HG03457 (cell line): Measurements from ENCODE around the gene GHRH.

Experiments used
- ATAC-seq: cut with Tn5 transposase; IDR thresholded peaks from one replicate; pipeline ENCODE4 v1.9.1; 2021; ENCODE audit warnings: moderate number of reproducible peaks; ENCODE audit not compliant: unreplicated experiment

Gene GHRH

DNA sequence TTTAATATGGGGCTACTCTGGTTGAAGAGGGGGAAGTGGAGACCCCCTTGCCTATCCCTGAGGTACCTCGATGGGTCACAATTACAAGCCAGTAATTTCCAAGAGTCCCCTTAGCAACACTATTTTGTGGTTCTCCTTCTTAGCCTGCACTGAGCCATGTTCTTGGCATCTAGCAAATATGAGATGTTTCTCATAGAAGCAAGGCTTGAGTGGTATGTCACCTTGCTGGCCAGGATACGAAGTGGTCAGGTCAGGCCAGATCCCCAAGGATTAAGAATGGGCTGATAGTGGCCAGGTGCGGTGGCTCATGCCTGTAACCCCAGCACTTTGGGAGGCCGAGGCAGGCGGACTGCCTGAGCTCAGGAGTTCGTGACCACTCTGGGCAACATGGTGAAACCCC, 2.1 kb upstream of the GHRH start:
- ATAC-seq = no peak

DNA sequence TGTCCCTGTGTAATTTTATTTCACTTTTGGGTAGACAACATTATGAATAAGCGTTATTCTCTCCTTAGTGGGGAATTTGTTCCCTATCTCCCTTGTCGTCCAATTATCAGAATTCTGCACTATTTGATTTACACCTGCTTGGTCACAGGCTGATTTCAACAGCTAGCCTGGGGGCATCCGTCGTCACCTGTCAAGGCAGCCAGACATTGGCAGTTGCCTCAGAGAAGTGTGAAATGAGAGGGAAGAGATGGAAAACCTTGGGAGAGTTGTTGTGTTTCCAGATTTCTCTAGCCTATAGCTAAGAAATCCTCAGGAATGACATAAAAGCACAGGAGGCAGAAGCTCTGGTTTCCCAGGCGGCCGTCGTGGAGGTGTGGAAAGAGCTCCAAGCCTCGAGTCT, 891 bp upstream of the GHRH start:
- no peak for ATAC-seq

DNA sequence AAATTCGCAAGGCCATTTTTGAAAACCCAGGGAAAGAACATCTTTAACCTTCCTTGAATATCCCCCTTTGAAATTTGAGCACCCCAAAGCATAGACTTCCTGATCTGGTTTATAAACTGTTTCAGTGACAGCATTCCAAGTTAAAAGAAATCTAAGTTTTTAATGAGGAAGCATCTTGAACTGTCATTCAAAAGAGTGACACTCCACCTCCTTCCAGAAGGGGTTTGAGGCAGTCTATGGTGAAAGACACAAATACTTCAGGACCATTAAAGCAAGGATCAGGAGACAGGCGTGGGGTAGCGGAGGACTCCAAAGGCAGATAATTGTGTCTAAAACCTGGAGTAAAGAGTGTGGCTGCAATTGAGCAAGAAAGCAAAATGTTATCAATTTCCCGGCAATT, 691 bp downstream of the GHRH start:
- no peak for ATAC-seq

DNA sequence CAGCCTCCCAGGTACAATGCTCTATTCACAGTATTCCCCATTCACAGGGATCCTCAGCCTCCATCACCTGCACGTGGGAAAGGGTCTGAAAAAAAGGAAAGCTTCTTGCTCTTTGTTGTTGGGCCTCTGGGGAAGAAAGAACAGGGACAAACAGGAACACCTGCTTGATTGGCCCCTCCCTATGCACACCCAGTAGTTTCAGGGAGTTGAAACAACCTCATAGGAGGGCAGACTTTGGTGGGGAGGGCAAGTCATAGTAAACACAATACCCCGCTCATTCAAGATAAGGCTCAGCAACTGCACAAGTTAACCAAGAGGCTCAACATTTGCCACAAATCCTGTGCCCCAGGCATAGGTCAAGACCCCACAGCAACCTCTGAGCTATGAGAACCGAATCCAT, 1.7 kb downstream of the GHRH start:
- no peak for ATAC-seq

DNA sequence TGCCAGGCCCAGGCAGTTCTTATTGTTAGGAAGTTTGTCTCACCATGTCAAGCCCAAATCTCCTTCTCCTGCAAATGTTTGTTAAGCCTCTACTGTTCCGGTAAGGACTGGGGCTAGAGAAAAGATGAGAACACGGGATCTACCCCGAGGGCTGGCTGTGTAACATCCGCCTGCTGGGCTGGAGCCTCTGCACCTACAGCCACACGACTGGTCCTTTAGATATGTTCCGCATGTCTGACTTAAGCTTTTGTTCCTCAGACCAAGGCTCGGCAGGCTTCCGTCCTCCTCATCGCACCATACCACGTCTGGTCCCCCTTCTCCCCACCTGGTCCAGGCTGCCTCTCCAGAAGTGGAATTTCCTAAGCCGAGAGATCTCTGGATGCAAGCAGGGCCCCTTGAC, 2.6 kb downstream of the GHRH start:
- no peak for ATAC-seq

DNA sequence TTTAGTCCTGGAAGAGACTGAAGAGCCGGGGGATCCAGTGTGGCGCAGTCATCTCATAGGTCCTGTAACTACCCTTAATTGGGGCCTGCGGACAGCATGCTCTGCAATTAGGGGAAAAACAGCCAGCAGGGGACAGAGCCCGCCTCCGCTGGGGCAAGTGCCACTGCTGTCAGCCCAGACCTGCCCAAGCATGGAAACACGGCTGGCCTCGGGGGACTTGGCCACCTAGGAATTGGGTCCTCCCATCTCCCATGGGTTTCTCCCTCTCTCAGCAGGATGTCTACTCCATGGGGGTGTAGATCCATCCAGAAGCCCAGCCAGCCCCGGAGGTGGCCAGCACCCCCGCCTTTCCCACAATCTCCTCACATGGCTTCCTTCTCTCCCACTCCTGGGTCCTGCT, 3.6 kb downstream of the GHRH start:
- ATAC-seq = no peak

DNA sequence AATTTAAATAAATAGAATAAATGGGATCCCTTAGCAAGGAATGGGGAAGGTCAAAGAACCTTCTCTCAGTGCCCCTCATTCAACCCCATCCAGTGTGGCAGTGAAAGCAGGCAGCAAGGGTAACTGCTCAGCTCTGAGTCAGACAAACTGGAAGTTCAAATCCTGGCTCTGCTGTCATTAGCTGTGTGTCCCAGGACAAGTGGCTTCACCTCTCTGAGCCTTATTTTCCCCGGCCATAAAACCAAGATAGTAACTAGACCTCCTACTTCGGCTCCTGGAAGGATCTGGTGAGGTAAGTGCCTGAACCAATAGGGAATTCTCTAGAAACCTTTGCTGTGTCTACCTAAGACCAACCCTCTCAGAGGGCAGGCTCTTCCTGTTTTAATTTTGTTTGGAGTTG, 4.1 kb downstream of the GHRH start:
- ATAC-seq = no peak

DNA sequence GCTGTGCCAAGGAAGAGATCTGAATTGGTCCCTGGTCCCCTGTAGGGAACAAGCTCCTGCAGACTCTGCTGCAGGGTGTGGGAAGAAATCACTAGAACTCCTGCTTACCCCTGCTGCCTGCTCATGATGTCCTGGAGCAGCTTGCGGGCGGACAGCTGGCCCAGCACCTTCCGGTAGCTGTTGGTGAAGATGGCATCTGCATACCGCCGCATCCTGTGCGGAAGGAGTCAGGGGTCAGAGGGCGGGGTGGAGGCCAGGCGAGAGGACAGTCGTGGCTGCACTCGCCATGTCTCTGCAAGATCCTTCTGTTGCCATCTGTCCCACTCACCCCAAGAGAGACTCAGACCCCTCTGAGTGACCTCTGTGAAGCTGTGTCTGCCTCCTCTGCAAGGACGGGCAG, 5.3 kb downstream of the GHRH start:
- no peak for ATAC-seq

DNA sequence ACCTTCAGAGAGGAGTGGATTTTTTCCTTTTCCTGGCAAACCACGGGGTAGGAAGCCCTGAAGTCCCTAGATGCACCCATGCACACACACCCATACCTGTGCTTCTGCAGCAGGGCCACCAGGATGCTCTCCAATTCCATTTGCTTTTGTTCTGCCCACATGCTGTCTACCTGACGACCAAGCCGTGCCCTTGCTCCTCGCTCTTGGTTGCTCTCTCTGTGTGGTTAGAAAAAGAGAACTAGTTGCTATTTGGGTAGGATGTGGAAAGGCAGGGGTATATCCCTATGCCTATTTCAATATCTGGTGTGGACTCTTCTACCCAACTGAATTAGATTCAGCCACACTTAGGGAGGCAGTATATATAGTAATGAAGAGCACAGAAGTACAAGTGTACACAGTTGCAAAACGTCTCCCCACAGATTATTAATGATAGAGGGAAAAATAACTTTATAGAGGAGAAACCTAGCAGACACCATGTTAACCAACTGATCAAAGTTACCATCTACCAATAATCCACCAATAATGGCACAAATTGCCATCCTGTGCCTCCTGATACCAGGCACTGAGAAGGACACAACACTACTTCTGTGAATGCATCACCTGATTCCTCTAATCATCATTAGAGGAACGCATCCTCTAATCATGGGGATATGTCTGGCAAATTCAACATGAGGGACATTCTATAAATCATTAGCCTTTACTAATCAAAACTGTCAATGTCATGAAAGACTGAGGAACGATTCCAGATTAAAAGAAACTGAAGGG, 7.3 kb downstream of the GHRH start:
- ATAC-seq = no peak

DNA sequence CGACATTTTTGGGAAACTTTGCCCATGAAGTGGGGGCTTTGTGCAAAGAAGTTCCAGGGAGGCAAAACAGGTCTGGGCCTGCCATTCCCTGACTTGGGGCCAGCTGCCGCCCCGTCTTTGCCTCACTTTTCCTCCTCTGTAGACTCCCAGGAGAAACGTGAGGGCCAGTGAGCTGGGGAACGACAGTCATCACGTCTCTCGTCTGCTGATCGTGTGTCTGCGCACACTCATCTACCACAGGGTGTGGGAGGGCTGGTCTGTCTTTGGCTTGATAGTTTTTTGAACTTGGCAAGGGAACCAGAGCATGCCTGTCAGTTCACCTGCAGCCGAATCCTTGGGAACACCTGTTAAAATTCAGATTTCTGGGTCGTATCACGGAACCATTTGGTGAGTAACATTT, 8.5 kb downstream of the GHRH start:
- ATAC-seq = no peak

DNA sequence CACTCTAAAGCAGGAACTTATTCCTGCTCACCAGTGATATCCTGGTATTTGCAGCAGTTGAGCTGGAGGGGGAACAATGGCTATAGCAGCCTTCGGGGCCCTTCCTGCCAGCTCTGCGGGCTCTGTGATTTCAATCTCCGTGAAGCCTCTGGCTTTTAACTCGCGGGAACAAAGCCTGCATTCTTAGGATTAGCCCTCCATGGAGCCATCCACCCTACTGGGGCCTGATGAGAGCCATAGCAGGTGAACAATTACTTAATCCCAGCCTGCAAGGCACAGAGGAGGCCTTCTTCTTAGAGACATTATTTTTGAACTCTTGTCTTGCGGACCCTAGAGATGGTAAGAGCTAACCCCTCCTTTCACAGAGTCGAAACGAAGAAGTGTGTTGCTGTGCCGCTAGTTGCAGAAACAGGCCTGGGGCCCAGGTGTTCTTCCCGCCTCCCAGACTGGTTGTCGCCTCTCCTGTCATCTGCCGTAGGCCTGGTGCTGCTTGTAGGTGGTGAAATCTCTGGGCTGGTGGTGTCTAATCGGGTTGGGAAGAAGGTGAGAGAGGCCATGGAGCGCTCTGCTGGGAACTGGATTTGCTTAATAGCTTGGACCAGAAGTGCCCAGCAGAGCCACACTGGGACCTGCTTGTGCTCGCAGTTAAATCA, 9.7 kb downstream of the GHRH start:
- no peak for ATAC-seq

DNA sequence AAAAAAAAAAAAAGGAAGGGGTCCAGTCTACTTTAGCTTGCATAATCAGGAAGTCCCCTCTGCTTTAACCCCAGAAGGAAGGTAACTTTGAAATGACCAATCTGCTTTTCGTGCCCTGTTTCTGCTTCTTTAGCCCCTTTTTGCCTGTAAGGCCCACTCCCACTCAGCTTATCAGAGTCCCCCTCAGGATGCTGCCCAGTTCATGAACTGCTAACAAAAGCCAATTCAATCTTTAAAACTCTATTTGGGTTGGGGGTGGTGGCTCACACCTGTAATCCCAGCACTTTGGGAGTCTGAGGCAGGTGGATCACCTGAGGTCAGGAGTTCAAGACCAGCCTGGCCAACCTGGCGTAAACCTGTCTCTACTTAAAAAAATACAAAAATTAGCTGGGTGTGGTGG, 12.3 kb downstream of the GHRH start:
- no peak for ATAC-seq

DNA sequence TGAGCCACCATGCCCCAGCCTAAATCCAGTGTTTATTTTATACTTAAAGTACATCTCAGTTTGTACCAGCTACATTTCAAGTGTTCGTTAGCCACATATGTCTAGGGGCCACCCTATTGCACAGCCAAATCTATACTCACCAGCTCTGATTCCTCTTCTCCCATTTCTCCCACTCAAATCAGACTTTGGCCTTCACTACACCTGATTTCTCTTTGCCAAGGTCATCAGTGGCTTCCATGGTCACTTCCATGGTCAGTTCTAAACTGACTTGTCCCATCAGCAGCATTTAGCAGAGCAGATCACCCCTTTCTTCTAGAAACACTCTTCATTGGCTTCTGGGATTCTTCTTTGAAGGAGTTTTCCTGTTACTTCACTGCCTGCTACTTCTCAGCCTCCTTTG, 14.1 kb downstream of the GHRH start:
- no peak for ATAC-seq

DNA sequence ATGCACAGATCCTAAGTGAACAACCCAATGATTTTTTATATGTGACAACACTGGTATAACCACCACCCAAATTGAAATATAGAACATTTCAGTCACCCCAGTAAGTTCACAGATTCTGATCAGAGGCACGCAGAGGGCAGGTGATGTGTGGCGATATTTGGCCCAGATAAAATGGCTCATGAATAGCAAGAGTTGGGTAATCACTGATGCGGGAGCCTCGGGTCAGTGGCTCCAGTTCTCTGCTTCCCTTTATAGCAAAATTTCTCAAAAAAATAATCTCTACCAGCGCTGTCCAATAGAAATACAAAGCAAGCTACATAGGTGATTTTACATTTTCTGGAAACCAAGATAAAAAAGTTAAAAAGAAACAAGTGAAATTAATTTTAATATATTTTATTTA, 14.9 kb downstream of the GHRH start:
- no peak for ATAC-seq

DNA sequence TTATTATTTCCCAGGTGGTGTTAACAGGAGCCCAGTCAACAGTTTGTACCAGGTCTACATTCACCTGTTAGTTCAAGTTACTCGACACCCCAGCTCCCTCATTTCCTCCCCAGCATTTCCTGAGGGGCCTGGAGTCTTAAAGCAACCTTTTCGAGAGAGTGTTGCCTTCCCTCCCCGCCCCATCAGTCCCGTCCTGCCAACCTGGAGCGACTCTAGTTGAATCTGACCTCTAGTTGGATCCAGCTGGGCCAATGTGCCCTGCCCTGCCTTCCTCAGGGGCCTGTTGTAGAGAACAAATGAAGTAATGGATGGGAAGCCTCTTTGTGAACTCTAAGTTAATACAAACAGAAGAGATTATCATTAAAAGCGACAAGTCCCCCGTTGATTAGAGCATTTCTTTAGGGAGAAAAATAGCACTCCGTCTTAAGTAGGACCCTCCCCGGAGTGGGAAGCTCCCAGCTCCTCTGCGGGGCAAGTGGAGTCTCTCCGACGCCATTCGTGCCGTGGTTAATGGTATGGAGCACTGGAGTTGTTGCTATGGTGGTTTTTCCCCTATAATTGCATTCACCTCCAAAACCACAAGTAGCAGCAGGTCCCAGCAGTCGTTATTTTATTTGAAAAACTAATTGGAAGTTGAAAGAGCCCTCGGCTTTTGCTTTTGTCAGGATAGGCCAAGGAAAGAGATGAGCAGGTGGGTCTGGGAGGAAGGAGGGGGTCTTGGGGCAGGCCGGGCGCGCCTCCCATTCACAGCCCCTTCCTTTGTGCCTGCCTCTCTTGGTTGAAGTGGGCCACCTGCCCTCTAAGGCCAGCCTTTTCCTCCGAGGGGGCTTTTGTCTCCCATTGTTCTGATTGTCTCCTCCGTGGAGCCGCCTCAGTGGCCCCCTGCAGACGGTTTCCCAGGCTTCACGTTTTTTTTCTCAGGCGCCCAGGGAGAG, 16.1 kb downstream of the GHRH start:
- no peak for ATAC-seq

DNA sequence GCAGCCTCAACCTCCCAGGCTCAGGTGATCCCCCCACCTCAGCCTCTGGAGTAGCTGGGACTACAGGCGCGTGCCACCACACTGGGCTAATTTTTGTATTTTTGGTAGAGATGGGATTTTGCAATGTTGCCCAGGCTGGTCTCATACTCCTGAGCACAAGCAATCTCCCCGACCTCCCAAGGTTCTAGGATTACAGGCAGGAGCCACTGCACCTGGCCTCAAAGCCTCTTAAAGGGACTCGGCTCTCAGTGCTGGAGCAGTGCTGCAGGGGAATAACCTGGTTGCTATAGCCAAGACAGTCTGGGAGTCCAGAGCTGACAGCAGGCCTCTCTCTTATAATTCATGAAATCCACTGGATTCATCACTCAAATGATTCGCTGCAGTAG, 17.0 kb downstream of the GHRH start:
- ATAC-seq = no peak

DNA sequence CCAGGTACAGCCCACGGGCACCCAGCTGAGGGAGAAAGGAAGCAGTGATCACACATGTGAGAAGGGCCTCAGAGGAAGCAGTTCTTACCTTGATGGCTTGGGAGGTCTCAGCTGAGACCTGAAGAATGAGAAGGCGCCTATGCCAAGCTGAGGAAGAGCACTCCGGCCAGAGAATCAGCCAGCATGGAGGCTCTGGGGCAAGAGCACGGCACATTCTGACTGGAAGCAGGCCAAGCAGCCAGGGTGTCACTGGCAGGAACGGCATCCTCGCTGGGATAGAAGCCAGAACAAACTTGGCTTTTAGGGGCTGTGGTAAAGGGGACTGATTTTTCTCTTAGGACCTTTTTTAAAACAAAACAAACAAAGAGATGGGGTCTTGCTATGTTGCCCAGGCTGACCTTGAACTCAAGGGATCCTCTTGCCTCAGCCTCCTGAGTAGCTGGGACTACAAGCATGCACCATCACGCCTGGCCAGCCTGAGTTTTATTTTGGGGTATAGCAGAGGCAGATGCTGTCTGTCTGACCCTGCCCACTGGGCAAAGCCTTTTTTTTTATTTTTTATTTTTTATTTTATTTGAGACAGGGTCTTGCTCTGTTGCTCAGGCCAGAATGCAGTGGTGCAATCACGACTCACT, 17.6 kb downstream of the GHRH start:
- no peak for ATAC-seq

DNA sequence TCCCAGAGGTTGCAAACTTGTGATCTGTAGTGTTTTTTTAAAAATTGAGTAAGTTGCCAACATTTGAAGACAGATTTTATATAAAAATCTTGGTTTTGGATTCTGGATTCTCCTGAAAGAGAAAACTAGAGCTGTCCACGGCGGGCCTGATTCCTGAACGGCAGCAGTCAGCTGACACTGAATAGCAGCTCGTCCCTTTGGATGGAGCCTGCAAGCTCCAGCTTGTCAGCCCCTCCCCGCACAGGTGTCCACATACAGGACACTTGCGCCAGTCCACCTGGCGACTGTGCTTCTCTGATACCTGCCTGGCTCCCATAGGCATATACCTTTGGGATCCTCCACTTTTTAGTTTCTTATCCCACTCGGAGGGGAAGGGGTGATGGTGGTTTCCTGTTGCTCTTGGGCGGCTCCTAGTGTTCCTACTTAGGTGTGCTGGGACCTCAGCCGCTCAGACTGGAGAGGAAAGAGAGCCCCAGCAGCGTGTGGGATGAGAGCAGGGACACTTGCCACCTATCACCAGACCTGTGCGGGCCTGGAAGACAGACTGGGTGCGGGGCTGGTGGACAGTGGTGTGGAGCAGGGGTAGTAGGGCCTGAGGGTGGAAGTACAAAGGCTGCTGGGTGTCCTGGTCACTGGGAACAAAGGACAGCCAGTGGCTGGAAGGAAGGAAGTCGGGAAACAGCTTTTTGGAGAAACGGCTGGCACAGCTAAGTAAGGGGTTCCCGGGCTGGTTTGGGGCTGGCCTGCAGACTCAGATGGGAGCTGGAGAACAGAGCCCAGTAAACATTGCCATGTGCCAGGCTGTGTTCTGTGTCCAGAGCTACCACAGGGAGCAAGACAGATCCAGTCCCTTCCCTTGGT, 18.3 kb downstream of the GHRH start:
- ATAC-seq = no peak

DNA sequence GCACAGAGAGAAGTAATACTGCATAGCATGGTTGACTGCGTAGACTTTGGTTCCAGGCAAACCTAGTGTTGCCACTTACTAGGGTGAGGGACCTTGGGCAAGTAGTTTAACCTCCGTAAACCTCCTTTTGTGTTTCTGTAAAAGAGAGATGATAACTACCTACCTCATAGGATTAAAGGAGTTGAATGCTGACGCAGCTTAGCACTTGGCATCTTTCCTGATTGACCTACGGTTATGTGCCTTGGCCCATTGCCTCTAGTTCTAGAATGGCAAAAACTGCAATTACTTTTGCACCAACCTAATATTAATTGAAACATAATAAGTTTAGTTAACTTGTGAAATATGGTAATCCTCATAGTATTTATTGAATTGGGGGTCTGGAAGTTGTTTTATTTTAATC, 19.1 kb downstream of the GHRH start:
- ATAC-seq = no peak

DNA sequence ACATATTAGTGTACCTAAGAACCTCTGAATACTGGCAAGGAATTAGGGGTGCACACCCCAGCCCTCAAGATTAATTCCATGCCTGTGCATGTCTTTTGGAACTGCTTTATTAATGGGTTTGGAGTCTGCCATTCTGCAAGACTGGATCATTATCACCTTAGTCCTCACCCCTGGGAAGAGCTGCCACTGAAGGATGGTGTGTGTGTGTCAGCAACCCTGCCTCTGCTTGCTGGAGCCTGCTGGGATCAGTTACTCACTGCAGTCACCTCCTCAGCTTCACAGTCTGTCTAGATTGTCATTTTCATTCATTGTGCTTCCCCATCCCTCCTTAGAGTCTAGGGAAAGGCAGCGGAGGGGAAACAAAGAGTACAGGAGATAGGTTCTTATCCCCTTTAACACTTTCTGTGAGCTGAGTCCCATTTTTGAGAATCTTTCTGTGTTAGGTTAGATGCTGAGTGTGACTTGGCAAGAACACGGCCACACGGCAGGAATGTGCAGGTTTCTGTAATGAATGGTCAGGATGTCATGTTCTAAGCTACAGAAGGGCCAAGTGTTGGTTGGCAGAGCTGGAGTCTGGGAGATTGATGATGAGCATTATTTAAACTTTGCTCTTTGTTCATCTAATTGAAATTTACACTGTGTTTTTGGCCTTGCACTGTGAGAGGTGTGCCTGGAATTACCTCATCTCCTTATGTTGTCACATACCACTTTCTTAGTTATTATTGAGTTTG, 21.1 kb downstream of the GHRH start:
- ATAC-seq = no peak
